ENCODE results near the gene ZNF597.
A peak's percentile ranks its signal among the peaks of the same experiment; 100 is the strongest.

ZNF597 gene

DNA sequence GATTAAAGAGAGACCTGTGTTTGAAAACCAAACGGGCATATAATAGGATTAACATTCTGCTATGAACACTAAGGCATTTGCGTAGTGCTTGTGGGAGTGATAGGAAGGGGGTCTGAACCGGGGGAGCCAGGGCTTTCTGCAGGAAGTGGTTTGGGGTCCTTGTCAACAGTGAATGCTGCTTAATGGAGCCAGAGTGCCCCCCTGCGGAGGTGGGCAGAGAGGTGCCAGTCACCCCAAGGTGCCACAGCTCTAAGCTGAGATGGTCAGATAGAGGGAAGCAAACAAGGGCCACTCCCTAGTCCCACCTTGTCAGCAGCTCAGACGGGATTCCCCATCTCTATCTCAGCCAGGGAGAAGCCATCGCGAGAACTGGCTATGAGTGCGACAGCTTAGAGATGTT, 17.8 kb upstream of the ZNF597 start:
- TF ChIP-seq, protein P1, sequence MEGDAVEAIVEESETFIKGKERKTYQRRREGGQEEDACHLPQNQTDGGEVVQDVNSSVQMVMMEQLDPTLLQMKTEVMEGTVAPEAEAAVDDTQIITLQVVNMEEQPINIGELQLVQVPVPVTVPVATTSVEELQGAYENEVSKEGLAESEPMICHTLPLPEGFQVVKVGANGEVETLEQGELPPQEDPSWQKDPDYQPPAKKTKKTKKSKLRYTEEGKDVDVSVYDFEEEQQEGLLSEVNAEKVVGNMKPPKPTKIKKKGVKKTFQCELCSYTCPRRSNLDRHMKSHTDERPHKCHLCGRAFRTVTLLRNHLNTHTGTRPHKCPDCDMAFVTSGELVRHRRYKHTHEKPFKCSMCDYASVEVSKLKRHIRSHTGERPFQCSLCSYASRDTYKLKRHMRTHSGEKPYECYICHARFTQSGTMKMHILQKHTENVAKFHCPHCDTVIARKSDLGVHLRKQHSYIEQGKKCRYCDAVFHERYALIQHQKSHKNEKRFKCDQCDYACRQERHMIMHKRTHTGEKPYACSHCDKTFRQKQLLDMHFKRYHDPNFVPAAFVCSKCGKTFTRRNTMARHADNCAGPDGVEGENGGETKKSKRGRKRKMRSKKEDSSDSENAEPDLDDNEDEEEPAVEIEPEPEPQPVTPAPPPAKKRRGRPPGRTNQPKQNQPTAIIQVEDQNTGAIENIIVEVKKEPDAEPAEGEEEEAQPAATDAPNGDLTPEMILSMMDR (IDR thresholded peaks at IDR 0.05; ENCODE audit: low read length), result peak; percentile 74
- no peak for TF ChIP-seq EZH2 (IDR thresholded peaks at IDR 0.05; ENCODE audit: borderline replicate concordance, low read length)
- H3K9me3 ChIP-seq (ENCODE audit: low read length), result no peaks in the 10 kb centered on the region
- no peaks in the 10 kb centered on the region for H3F3A ChIP-seq (ENCODE audit: insufficient read depth, low read length)
- no peak overlapping the region for H3K9ac ChIP-seq (ENCODE audit: low read length)
- H3K27ac ChIP-seq (ENCODE audit: low read depth, low read length, poor library complexity, severe bottlenecking), result no peak overlapping the region
- H2AFZ ChIP-seq (ENCODE audit: low read length), result no peak overlapping the region
- H4K20me1 ChIP-seq (ENCODE audit: insufficient read depth, low read length), result no peaks in the 10 kb centered on the region
- no peak overlapping the region for H3K4me3 ChIP-seq (ENCODE audit: low read depth, low read length, poor library complexity, severe bottlenecking)
- no peaks in the 10 kb centered on the region for H3K27me3 ChIP-seq (ENCODE audit: insufficient read depth, low read length)
- peaks cover 8% of the 10 kb centered on the region for H3K36me3 ChIP-seq (ENCODE audit: insufficient read depth, low read length)
- no peaks in the 10 kb centered on the region for H3K9me2 ChIP-seq (ENCODE audit: low read depth, low read length)
- peaks cover 64% of the 10 kb centered on the region for H3K79me2 ChIP-seq (ENCODE audit: insufficient read depth, low read length)
- H3K4me1 ChIP-seq (ENCODE audit: insufficient read depth, low read length, severe bottlenecking), result peaks cover 37% of the 10 kb centered on the region
- H3K4me2 ChIP-seq (ENCODE audit: low read length), result no peak overlapping the region

DNA sequence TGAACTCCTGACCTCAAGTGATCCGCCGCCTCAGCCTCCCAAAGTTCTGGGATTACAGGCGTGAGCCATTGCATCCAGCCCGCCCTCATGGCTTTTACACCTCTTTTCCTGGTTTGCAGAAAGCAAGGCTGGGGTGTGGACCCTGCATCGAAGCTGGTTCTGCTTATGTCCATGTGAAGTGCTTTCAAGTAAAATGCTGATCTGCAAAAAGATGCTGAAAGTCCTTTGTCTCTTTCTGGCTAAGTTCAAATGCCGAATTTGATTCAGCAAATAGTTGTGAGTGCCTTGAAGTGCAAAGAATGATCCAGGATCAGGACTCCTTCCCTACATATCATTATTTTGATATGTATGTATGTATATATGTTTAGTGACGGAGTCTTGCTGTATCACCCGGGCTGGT, 17.3 kb upstream of the ZNF597 start:
- H3K36me3 ChIP-seq (ENCODE audit: insufficient read depth, low read length), result peaks cover 3% of the 10 kb centered on the region
- H4K20me1 ChIP-seq (ENCODE audit: insufficient read depth, low read length), result no peaks in the 10 kb centered on the region
- no peak overlapping the region for H2AFZ ChIP-seq (ENCODE audit: low read length)
- no peak overlapping the region for H3K4me3 ChIP-seq (ENCODE audit: low read depth, low read length, poor library complexity, severe bottlenecking)
- H3K4me1 ChIP-seq (ENCODE audit: insufficient read depth, low read length, severe bottlenecking), result peaks cover 38% of the 10 kb centered on the region
- H3K27me3 ChIP-seq (ENCODE audit: insufficient read depth, low read length), result no peaks in the 10 kb centered on the region
- TF ChIP-seq, protein P1 (IDR thresholded peaks at IDR 0.05; ENCODE audit: low read length), result no peak
- no peak for TF ChIP-seq EZH2 (IDR thresholded peaks at IDR 0.05; ENCODE audit: borderline replicate concordance, low read length)
- H3K27ac ChIP-seq (ENCODE audit: low read depth, low read length, poor library complexity, severe bottlenecking), result no peak overlapping the region
- H3K79me2 ChIP-seq (ENCODE audit: insufficient read depth, low read length), result peaks cover 58% of the 10 kb centered on the region
- no peaks in the 10 kb centered on the region for H3K9me3 ChIP-seq (ENCODE audit: low read length)
- H3K9ac ChIP-seq (ENCODE audit: low read length), result no peak overlapping the region
- no peak overlapping the region for H3K4me2 ChIP-seq (ENCODE audit: low read length)
- no peaks in the 10 kb centered on the region for H3K9me2 ChIP-seq (ENCODE audit: low read depth, low read length)
- H3F3A ChIP-seq (ENCODE audit: insufficient read depth, low read length), result no peaks in the 10 kb centered on the region

DNA sequence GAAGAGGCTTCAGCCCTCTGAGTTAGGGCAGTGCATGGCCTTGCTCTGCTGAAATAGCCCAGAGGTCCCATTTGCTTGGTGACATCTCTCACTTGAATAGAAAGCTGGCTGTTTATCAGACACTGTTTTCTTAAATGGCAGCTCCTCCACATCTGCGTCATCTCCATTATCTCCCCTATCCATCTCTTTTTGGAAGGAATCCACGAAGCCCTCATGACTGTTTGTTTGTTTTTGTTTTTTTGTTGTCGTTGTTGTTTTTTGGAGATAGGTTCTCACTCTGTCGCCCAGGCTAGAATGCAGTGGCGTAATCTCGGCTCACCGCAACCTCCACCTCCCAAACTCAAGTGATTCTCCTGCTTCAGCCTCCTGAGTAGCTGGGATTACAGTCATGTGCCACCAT, 16.8 kb upstream of the ZNF597 start:
- H3K27me3 ChIP-seq (ENCODE audit: insufficient read depth, low read length), result no peaks in the 10 kb centered on the region
- TF ChIP-seq EZH2 (IDR thresholded peaks at IDR 0.05; ENCODE audit: borderline replicate concordance, low read length), result no peak
- TF ChIP-seq, protein P1 (IDR thresholded peaks at IDR 0.05; ENCODE audit: low read length), result no peak
- H2AFZ ChIP-seq (ENCODE audit: low read length), result no peak overlapping the region
- H3K9me2 ChIP-seq (ENCODE audit: low read depth, low read length), result no peaks in the 10 kb centered on the region
- H3F3A ChIP-seq (ENCODE audit: insufficient read depth, low read length), result no peaks in the 10 kb centered on the region
- H3K4me3 ChIP-seq (ENCODE audit: low read depth, low read length, poor library complexity, severe bottlenecking), result no peak overlapping the region
- H3K27ac ChIP-seq (ENCODE audit: low read depth, low read length, poor library complexity, severe bottlenecking), result no peak overlapping the region
- peaks cover 38% of the 10 kb centered on the region for H3K4me1 ChIP-seq (ENCODE audit: insufficient read depth, low read length, severe bottlenecking)
- no peaks in the 10 kb centered on the region for H3K36me3 ChIP-seq (ENCODE audit: insufficient read depth, low read length)
- H3K9me3 ChIP-seq (ENCODE audit: low read length), result no peaks in the 10 kb centered on the region
- H4K20me1 ChIP-seq (ENCODE audit: insufficient read depth, low read length), result no peaks in the 10 kb centered on the region
- H3K79me2 ChIP-seq (ENCODE audit: insufficient read depth, low read length), result peaks cover 55% of the 10 kb centered on the region
- H3K4me2 ChIP-seq (ENCODE audit: low read length), result peak overlapping the region; percentile 97; the same call in 1 of the 2 replicates
- no peak overlapping the region for H3K9ac ChIP-seq (ENCODE audit: low read length)
